Fibroblast of the conjunctiva (primary cell): ENCODE results near the gene VWA7.
"Not testable (repeated sequence)": the region's sequence is repeated elsewhere in the genome, so short reads cannot be mapped to it uniquely, and the experiment has no call there.

Experiments used
- DNase-seq: peaks from one replicate; pipeline ENCODE4 v3.0.0-alpha.2; 2010; ENCODE audit warnings: low read depth

Gene VWA7

GRCh38 chr6:31776989-31777666 is at the start of gene VWA7:
Gene VWA7 (minus strand): TSS chr6:31777328. CDS start chr6:31776779, 549 bp downstream.
- DNase-seq: peak; percentile 37

DNA sequence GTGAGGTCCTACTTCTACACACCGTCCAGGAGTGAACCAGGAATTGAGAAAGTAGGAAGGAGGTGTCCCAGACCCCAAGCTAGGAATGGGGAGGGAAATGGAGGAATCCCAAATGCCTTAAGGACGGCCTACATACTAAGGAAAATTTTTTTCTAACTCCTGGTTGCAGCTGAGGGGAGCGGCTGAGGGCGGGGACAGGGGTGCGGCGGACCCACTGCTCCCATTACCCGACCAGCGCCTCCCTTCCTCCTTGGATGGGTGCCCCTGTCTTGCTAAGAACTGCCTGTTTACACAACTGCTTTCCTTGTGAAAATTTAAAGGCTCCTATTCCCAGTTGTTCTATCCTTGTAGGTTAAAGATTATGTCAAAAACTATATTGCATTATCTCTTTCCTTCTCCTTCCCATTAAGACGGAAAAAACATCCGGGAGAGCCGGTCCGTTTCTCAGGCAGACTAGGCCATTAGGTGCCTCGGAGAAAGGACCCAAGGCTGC is 49.7 kb upstream of the VWA7 start:
- peak; percentile 92 for DNase-seq

GRCh38 chr6:31825553-31825952 is 48.4 kb upstream of the VWA7 start:
- no peak for DNase-seq

DNA sequence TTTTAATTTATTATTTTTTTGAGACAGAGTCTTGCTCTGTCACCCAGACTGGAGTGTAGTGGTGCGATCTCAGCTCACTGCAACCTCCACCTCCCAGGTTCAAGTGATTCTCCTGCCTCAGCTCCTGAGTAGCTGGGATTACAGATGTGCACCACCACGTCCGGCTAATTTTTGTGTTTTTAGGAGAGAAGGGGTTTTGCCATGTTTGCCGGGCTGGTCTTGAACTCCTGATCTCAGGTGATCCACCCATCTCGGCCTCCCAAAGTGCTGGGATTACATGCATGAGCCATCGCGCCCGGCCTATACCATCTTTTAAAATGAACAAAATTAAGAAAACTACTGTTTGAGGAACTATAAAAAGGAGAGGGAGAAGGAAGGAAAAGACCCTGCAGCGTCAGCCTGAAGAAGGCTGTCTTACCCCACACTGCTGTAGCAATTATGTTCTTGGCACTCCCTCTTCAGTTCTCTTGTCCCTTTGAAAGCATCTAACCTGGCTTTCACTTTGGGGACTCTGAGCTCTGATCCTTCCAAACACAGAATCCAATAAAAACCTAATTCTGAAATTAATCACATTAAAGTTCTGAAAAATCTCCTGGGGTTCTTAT is 46.6 kb upstream of the VWA7 start:
- not testable (repeated sequence) for DNase-seq

DNA sequence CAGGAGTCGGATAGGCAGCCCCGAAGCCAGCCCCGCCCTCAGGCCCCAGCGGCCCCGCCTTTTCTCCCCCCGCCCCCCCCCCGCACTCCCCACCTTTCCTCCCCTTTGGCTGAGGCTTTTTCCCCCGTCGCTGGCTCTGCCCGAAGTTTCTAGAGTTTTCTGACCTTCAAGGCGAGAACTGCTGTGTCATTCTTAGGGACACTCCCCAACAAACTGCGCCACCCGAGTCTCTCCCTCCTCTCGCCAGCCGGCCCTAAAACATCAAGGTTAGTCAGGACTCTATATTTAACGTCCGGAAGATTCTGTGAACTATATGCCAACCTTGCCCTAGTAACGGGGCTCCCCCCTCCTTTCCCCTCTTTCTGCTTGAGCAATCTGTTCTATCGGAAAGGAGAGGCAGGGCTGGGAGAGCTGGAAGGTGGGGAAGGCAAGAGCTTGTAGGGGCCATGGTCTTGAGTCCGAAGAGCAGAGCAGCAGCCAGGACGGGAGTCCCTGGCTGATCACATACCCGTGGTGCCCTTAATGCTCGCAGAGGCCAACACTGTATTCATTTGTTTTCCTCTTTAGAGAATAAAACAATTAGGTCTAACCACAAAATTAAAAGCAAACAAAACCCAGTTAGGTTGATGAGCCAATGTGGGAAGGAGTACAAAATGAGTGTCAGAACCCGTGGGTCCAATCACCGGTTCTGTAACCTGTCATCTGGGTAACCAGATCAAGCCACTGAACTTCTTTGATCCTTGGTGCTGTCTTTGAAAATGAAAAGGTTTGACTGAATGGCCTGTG is 45.1 kb upstream of the VWA7 start:
- DNase-seq: peak; percentile 81

- DNase-seq: peak; percentile 32
Measured at GRCh38 chr6:31821301-31822035, 44.3 kb upstream of the VWA7 start.

- not testable (repeated sequence) for DNase-seq
Measured at GRCh38 chr6:31820399-31820798, 43.3 kb upstream of the VWA7 start.

DNA sequence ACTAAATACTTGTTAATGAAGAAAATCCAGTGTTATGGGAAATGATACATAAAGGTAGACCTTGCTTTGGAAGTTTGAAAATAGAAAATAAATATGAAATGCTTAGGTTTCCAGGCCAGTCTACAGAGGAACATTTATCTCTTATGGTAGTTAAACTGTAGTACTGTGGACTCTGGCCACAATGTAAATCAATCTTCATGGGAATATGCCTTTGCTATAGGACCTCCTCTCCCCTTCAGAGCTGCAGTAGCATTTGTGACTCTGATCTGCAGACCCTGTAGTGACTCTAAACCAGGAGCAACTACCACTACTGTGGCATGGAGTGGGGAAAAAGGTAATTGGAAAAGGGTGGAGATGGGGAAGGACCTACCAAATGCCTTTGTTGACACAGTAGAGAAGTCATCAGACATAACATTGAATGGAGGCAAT is 42.8 kb upstream of the VWA7 start:
- no peak for DNase-seq

GRCh38 chr6:31817929-31818511 is 40.9 kb upstream of the VWA7 start:
- not testable (repeated sequence) for DNase-seq

GRCh38 chr6:31817133-31817928 is 40.2 kb upstream of the VWA7 start:
- not testable (repeated sequence) for DNase-seq

GRCh38 chr6:31815025-31815838 is 38.1 kb upstream of the VWA7 start, which contains the start of the genes HSPA1A and HSPA1L:
Gene HSPA1A (plus strand): TSS chr6:31815543. CDS start chr6:31815757, 214 bp downstream.
Gene HSPA1L (minus strand): TSS chr6:31815283. CDS start chr6:31811972, 3,311 bp downstream.
- peak; percentile 92 for DNase-seq

- peak; percentile 97 for DNase-seq
Measured at GRCh38 chr6:31814677-31815024, 37.5 kb upstream of the VWA7 start.

DNA sequence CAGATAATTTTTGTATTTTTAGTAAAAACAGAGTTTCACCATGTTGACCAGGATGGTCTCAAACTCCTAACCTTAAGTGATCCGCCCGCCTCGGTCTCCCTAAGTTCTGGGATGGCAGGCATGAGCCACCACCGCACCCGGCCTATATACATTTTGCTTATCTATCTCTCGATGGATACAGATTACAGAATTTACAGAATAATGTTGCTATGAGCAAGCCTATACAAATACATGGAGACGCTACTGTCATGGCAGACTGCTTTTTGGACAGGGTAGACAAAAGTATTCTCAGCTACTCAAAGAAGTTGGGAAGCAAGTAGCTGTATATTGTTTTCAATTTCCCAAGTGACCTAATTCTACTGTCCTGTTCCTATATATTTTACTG is 36.3 kb upstream of the VWA7 start:
- no peak for DNase-seq

GRCh38 chr6:31811645-31812044 is 34.5 kb upstream of the VWA7 start:
- DNase-seq: no peak

GRCh38 chr6:31808599-31808998 is 31.5 kb upstream of the VWA7 start:
- not testable (repeated sequence) for DNase-seq

DNA sequence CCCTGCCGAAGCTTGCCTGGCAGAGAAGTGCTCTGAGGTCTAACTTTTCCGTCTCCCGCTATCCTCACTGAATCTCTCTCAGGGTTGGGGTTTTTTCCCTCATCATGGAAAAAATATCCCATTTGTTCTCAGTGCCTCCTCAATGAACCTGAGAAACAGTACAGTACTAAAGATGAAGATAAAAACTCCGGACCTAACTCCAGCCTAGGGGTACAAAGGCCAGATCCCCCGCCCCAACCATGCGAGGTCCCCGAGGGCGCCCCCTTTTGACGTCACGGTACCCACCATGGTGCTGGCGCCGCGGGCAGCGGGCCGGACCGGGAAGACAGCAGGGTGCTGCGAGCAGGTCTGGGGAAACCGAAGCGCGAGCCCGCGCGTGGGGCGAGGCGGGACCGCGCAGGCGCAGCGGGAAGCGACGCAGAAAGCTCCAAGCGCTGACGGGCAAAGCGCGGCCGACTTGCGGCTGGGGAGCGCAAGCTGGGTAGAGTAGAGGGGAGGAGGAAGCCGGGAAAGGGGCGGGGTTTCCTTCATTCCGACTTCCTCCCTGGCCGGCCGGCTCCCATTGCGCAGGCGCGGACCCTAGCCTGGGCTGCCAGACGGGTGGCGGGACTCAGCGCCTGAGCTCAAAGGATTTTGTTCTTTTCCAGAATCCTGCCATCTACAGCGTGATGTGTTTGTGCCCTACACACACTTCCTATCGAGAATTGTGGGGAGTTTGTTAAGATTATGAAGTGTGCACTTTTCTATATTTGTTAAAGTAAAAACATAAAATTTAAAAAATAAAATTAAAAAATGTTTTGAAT is 29.5 kb upstream of the VWA7 start, which contains the start of gene LSM2:
Gene LSM2, minus strand, starts transcription at position 497 of the 803 bp plus-strand sequence. Its CDS starts 209 bp downstream, at position 288.
- DNase-seq: peak; percentile 96

DNA sequence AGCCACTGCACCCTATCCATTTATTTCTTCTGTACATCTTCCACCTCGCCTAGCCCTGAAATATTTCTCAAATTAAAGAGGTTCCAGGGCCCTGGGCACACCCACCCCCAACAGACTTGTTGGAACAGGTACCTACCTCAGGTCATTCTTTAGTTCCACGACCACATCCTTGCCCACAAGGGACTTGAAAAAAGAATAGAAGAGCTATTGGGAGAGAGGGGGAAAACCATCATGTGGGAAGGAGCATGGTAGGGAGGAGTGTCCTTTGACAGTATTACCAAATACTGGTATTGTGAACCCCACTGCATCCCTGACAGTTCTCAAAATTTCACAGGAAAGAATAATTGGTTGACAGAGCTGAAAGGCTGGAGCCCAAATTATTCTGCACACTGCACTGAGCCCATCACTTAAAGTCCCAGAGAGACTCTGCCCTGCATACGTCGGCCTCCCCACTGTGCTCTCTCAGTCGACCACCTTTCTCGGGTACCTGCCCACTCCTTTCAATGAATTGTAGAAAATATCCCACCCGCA is 28.9 kb upstream of the VWA7 start:
- DNase-seq: no peak
